OCI-LY7 (cell line): ENCODE data around the gene RNF213. TPM values are rescaled to one million over a fixed set of nuclear protein-coding genes. Genes with fewer than 3 reads are reported as not detected.

Experiments used
- BruUV-seq: library from RNA; stranded (reverse); fragments of 400-500 nt; replicated peaks from 2 replicates; lab custom pipeline; 2021; lab: Mats Ljungman, UMichigan
- CTCF ChIA-PET: fragments of 300-600 bp; sonication (Branson Sonifier 250); formaldehyde crosslinking; loops from one replicate; lab custom pipeline; 2022; ENCODE audit warnings: antibody characterized with exemption; ENCODE audit not compliant: unreplicated experiment; lab: Charles Lee
- POLR2A ChIA-PET: fragments of 300-600 bp; sonication (Branson Sonifier 250); formaldehyde crosslinking; loops from one replicate; lab custom pipeline; 2022; ENCODE audit warnings: antibody characterized with exemption; lab: Charles Lee
- DNase-seq: peaks from one replicate; pipeline ENCODE4 v3.0.0-alpha.2; 2015; ENCODE audit warnings: low spot score
- H2AFZ ChIP-seq: fragments of 200-600 bp; sonication (generic), shearing (Covaris generic); 2 replicates; pipeline ENCODE4 v1.6.1; 2014; ENCODE audit warnings: mild to moderate bottlenecking, antibody characterized with exemption, low read length, moderate library complexity
- H3K27ac ChIP-seq: fragments of 200-600 bp; sonication (generic); 2 replicates; pipeline ENCODE4 v1.5.1; 2014; ENCODE audit warnings: mixed run types, low read depth, mild to moderate bottlenecking, moderate library complexity, low read length, inconsistent platforms; ENCODE audit not compliant: poor library complexity, severe bottlenecking
- H3K36me3 ChIP-seq: fragments of 200-600 bp; sonication (generic); 2 replicates; pipeline ENCODE4 v1.6.1; 2014; ENCODE audit warnings: mild to moderate bottlenecking, antibody characterized with exemption, low read length, moderate library complexity, mixed read lengths; ENCODE audit not compliant: insufficient read depth
- H3K4me1 ChIP-seq: fragments of 200-600 bp; sonication (generic); 2 replicates; pipeline ENCODE4 v1.5.1; 2014; ENCODE audit warnings: mild to moderate bottlenecking, low read length; ENCODE audit not compliant: insufficient read depth, poor library complexity, severe bottlenecking
- H3K4me2 ChIP-seq: fragments of 200-600 bp; sonication (generic); 2 replicates; pipeline ENCODE4 v1.6.1; 2014; ENCODE audit warnings: mild to moderate bottlenecking, low read length
- H3K4me3 ChIP-seq: fragments of 200-600 bp; sonication (generic); 2 replicates; pipeline ENCODE4 v1.5.1; 2014; ENCODE audit warnings: mild to moderate bottlenecking, low read depth, low read length; ENCODE audit not compliant: poor library complexity, severe bottlenecking
- H3K79me2 ChIP-seq: fragments of 200-600 bp; sonication (generic); 2 replicates; pipeline ENCODE4 v1.6.1; 2016; ENCODE audit warnings: low read depth, mild to moderate bottlenecking, low read length, moderate library complexity, mixed read lengths; ENCODE audit not compliant: insufficient read depth
- H3K9me2 ChIP-seq: fragments of 200-600 bp; sonication (generic); 2 replicates; pipeline ENCODE4 v1.6.1; 2016; ENCODE audit warnings: mild to moderate bottlenecking, low read length, mixed read lengths; ENCODE audit not compliant: insufficient read depth
- H3K9me3 ChIP-seq: fragments of 200-600 bp; sonication (generic); 2 replicates; pipeline ENCODE4 v1.6.1; 2014; ENCODE audit warnings: mild to moderate bottlenecking, mixed run types, low read length, mixed read lengths
- H4K20me1 ChIP-seq: fragments of 200-600 bp; sonication (generic); 2 replicates; pipeline ENCODE4 v1.6.1; 2014; ENCODE audit warnings: mild to moderate bottlenecking, antibody characterized with exemption, low read length, moderate library complexity, mixed read lengths; ENCODE audit not compliant: insufficient read depth
- EZH2phosphoT487 ChIP-seq: fragments of 200-600 bp; sonication (generic); IDR thresholded peaks from 2 replicates; pipeline ENCODE4 v1.6.1; 2018; ENCODE audit warnings: low read depth, borderline replicate concordance, mild to moderate bottlenecking, mixed run types, antibody characterized with exemption, low read length, moderate library complexity, mixed read lengths
- intact Hi-C: fragments of 100-400 bp; cut with micrococcal nuclease; formaldehyde crosslinking; loops from one replicate; pipeline ENCODE4 v1.10.0; 2022; ENCODE audit not compliant: unreplicated experiment
- total RNA-seq, 2 experiments: library from RNA; depleted of rRNA in 1 of 2; stranded (reverse); fragments of >200 nt in 1 of 2; shearing (Covaris generic) in 1 of 2; gene quantifications; 2 replicates each; pipeline ENCODE4 v1.2.3, GENCODE V29; 2014 to 2022
- TF ChIP-seq, protein P1 (sequence below): fragments of 200-600 bp; sonication (generic); conservative IDR thresholded peaks from 2 replicates; pipeline ENCODE4 v1.5.1; 2014; ENCODE audit warnings: mild to moderate bottlenecking, antibody characterized with exemption, low read length, moderate library complexity, mixed read lengths

The RNF213 gene
- total RNA-seq, 2 experiments from 2014 or later = 58.8 to 68.6 TPM

DNA sequence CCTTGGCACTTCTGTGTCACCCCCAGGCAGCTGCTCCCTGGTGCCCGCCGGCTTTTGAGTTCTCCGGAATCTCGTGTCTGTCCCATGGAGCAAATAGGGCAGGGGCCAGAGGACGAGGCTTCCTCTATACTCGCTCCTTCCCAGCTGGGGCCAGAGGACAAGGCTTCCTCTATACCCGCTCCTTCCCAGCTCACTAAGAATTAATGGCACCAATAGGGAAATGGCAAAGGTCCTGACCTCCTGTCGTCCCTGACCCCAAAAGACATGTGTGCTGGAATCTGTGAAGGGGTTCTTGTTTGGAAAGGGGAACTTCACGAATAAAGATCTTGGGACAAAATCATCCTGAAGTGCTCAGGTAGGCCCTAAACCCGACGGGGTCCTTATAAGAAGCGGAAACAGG, 48.1 kb upstream of the RNF213 start:
- H3K4me1 ChIP-seq = no peaks in the 10 kb centered on the region
- H3K79me2 ChIP-seq = no peaks in the 10 kb centered on the region
- H2AFZ ChIP-seq = no peak overlapping the region
- TF ChIP-seq EZH2phosphoT487 = no peak
- no peak for DNase-seq
- no TSS peak for BruUV-seq
- no peak overlapping the region for H3K4me2 ChIP-seq
- no peaks in the 10 kb centered on the region for H4K20me1 ChIP-seq
- POLR2A ChIA-PET = no interaction called here
- H3K27ac ChIP-seq = no peak overlapping the region
- intact Hi-C loops = no loop called here
- no peak overlapping the region for H3K4me3 ChIP-seq
- CTCF ChIA-PET = no interaction called here
- H3K9me2 ChIP-seq = no peaks in the 10 kb centered on the region
- H3K9me3 ChIP-seq = no peaks in the 10 kb centered on the region
- peaks cover 11% of the 10 kb centered on the region for H3K36me3 ChIP-seq

DNA sequence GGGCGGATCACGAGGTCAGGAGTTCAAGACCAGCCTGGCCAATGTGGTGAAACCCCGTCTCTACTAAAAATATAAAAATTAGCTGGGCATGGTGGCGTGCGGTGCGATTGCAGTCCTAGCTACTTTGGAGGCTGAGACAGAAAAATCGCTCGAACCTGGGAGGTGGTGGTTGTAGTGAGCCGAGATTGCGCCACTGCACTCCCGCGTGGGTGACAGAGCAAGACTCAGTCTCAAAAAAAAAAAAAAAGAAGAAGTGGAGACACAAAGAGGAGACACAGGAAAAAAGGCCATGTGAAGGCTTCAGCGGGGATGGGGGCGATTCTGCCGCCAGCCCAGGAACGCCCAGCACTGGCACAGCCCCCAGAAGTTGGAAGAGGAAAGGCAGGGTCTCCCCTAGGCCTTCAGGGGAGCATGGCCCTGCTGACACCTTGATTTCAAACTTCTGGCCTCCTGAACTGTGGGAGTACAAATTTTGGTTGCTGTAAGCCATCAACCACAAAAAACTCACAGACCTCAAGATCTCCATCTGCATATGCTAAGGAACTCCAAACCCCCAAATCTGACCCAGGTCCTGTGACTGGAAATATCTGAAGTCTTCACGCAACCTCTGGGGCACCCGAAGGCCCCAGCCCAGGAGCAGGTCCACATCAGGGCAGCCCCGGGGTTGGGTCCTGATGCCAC, 47.5 kb upstream of the RNF213 start:
- Histone ChIP-seq H3K4me1 (no peaks in the 10 kb centered on the region), H3K4me3 (no peak overlapping the region), H4K20me1 (no peaks in the 10 kb centered on the region), H3K27ac (no peak overlapping the region), H3K9me2 (no peaks in the 10 kb centered on the region), H2AFZ (no peak overlapping the region), H3K4me2 (no peak overlapping the region), H3K36me3 (peaks cover 11% of the 10 kb centered on the region), H3K79me2 (no peaks in the 10 kb centered on the region), H3K9me3 (no peaks in the 10 kb centered on the region)
- intact Hi-C loops = no loop called here
- BruUV-seq = no TSS peak
- TF ChIP-seq, protein P1, sequence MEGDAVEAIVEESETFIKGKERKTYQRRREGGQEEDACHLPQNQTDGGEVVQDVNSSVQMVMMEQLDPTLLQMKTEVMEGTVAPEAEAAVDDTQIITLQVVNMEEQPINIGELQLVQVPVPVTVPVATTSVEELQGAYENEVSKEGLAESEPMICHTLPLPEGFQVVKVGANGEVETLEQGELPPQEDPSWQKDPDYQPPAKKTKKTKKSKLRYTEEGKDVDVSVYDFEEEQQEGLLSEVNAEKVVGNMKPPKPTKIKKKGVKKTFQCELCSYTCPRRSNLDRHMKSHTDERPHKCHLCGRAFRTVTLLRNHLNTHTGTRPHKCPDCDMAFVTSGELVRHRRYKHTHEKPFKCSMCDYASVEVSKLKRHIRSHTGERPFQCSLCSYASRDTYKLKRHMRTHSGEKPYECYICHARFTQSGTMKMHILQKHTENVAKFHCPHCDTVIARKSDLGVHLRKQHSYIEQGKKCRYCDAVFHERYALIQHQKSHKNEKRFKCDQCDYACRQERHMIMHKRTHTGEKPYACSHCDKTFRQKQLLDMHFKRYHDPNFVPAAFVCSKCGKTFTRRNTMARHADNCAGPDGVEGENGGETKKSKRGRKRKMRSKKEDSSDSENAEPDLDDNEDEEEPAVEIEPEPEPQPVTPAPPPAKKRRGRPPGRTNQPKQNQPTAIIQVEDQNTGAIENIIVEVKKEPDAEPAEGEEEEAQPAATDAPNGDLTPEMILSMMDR = no peak
- no peak for TF ChIP-seq EZH2phosphoT487
- CTCF ChIA-PET = no interaction called here
- POLR2A ChIA-PET = no interaction called here
- DNase-seq = no peak

DNA sequence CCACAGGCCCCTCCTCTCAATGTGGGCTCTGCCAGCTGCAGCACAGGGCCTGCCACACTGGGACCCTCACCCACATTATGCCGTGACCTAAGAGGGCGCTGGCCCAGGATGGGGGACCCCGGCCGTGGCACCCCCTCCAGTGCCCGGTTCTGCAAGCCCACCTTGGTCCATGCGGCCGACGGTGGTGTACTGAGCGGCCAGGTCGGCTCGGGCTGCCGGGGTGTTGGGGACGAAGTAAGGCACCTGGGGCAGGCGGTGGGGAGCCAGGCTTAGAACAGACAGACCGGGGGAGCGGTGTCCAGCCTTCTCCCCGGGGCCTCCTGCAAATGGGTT, 47.0 kb upstream of the RNF213 start:
- CTCF ChIA-PET = no interaction called here
- intact Hi-C loops = no loop called here
- Histone ChIP-seq H3K4me3 (no peak overlapping the region), H3K9me2 (no peaks in the 10 kb centered on the region), H3K36me3 (peaks cover 11% of the 10 kb centered on the region), H4K20me1 (no peaks in the 10 kb centered on the region), H3K79me2 (no peaks in the 10 kb centered on the region), H3K4me1 (no peaks in the 10 kb centered on the region), H3K27ac (no peak overlapping the region), H3K4me2 (no peak overlapping the region), H3K9me3 (no peaks in the 10 kb centered on the region), H2AFZ (no peak overlapping the region)
- TF ChIP-seq EZH2phosphoT487 = no peak
- TF ChIP-seq, protein P1 = no peak
- no TSS peak for BruUV-seq
- POLR2A ChIA-PET = no interaction called here
- no peak for DNase-seq
